BLaER1 treated with 17β-estradiol and CSF1 and Interleukin-3, amounts not matched to agents 10 nM and 100 nM (cell line): ENCODE data around the gene ELMO1.
A peak's percentile ranks its signal among the peaks of the same experiment; 100 is the strongest.

Source experiments
- H3K27ac ChIP-seq, 11 experiments: shearing (Covaris generic); formaldehyde crosslinking; 2 replicates each; pipeline ENCODE4 v1.8.1; 2022
- H3K27me3 ChIP-seq, 11 experiments: shearing (Covaris generic); formaldehyde crosslinking; 2 replicates each; pipeline ENCODE4 v1.8.1; 2022
- H3K36me3 ChIP-seq, 11 experiments: shearing (Covaris generic); formaldehyde crosslinking; 2 replicates each; pipeline ENCODE4 v1.8.1; 2022
- H3K4me1 ChIP-seq, 10 experiments: shearing (Covaris generic); formaldehyde crosslinking; 2 replicates each; pipeline ENCODE4 v1.8.1; 2022
- H3K4me2 ChIP-seq, 11 experiments: shearing (Covaris generic); formaldehyde crosslinking; 2 replicates each; pipeline ENCODE4 v1.8.1; 2022
- H3K4me3 ChIP-seq, 10 experiments: shearing (Covaris generic); formaldehyde crosslinking; 2 replicates each; pipeline ENCODE4 v1.8.1; 2022
- H3K9ac ChIP-seq, 11 experiments: shearing (Covaris generic); formaldehyde crosslinking; 2 replicates each; pipeline ENCODE4 v1.8.1; 2022
- H3K9me3 ChIP-seq, 11 experiments: shearing (Covaris generic); formaldehyde crosslinking; replicated peaks in 1 of 11; 2 replicates each; pipeline ENCODE4 v1.8.1; 2022
- H4K20me1 ChIP-seq, 11 experiments: shearing (Covaris generic); formaldehyde crosslinking; 2 replicates each; pipeline ENCODE4 v1.8.1; 2022
- Cebpa-rat ChIP-seq, 11 experiments: shearing (Covaris generic); IDR thresholded peaks; 2 replicates each; pipeline ENCODE4 v1.8.1; 2022

Gene ELMO1

GRCh38 chr7:37007268-37007667 lies 441.4 kb downstream of the ELMO1 start:
- Histone ChIP-seq H3K27me3 (no peaks in the 10 kb centered on the region), H3K4me1 (no peaks in the 10 kb centered on the region), H3K36me3 (peaks cover 23 to 81% (median 47%) of the 10 kb centered on the region in 11 experiments; a peak in 21 of 22 replicates), H4K20me1 (peaks cover 0 to 5% (median 0%) of the 10 kb centered on the region in 11 experiments; a peak in 2 of 22 replicates), H3K9ac (no peak overlapping the region), H3K9me3 (peaks cover 0 to under 1% (median 0%) of the 10 kb centered on the region in 11 experiments; a peak in 2 of 22 replicates), H3K4me3 (no peak overlapping the region), H3K4me2 (no peak overlapping the region), H3K27ac (no peak overlapping the region)
- TF ChIP-seq Cebpa-rat (IDR thresholded peaks at IDR 0.05) = no peak

- Histone ChIP-seq H3K9me3 (peaks cover 0 to 5% (median 0%) of the 10 kb centered on the region in 11 experiments; a peak in 3 of 22 replicates), H3K4me3 (no peak overlapping the region), H4K20me1 (peaks cover 0 to 5% (median 0%) of the 10 kb centered on the region in 11 experiments; a peak in 2 of 22 replicates), H3K36me3 (peaks cover 23 to 81% (median 46%) of the 10 kb centered on the region in 11 experiments; a peak in 21 of 22 replicates), H3K27ac (no peak overlapping the region), H3K9ac (no peak overlapping the region), H3K4me1 (no peaks in the 10 kb centered on the region), H3K4me2 (no peak overlapping the region), H3K27me3 (no peaks in the 10 kb centered on the region)
- TF ChIP-seq Cebpa-rat (IDR thresholded peaks at IDR 0.05) = no peak
These were observed 441.9 kb downstream of the ELMO1 start for GRCh38 chr7:37006764-37007163.

GRCh38 chr7:37000511-37000910 lies 448.2 kb downstream of the ELMO1 start:
- peaks cover 0 to 6% (median 0%) of the 10 kb centered on the region in 11 experiments; a peak in 3 of 22 replicates for H3K9me3 ChIP-seq
- TF ChIP-seq Cebpa-rat (IDR thresholded peaks at IDR 0.05) = no peak
- peaks cover 9 to 51% (median 19%) of the 10 kb centered on the region in 11 experiments; a peak in 13 of 22 replicates for H3K36me3 ChIP-seq

GRCh38 chr7:36999626-37000485 lies 448.8 kb downstream of the ELMO1 start:
- Histone ChIP-seq H3K4me2 (no peak overlapping the region), H3K27me3 (no peaks in the 10 kb centered on the region), H3K9ac (no peak overlapping the region), H3K9me3 (peaks cover 0 to 6% (median 0%) of the 10 kb centered on the region in 11 experiments; a peak in 3 of 22 replicates), H3K27ac (no peak overlapping the region), H3K36me3 (peaks cover 9 to 45% (median 19%) of the 10 kb centered on the region in 11 experiments; a peak in 13 of 22 replicates), H3K4me1 (no peaks in the 10 kb centered on the region), H3K4me3 (no peak overlapping the region), H4K20me1 (0 out of 22 replicates have a peak, but pooled peaks cover 0 to 4% (median 0%) of the 10 kb centered on the region in 11 experiments)
- no peak for TF ChIP-seq Cebpa-rat (IDR thresholded peaks at IDR 0.05)

More at GRCh38 chr7:37000511-37000910, 448.2 kb downstream of the ELMO1 start:
- no peak overlapping the region for H3K4me2 ChIP-seq
- H4K20me1 ChIP-seq = 0 out of 22 replicates have a peak, but pooled peaks cover 0 to 4% (median 0%) of the 10 kb centered on the region in 11 experiments
- H3K27me3 ChIP-seq = no peaks in the 10 kb centered on the region
- H3K4me1 ChIP-seq = no peaks in the 10 kb centered on the region
- no peak overlapping the region for H3K9ac ChIP-seq
- no peak overlapping the region for H3K27ac ChIP-seq
- no peak overlapping the region for H3K4me3 ChIP-seq

DNA sequence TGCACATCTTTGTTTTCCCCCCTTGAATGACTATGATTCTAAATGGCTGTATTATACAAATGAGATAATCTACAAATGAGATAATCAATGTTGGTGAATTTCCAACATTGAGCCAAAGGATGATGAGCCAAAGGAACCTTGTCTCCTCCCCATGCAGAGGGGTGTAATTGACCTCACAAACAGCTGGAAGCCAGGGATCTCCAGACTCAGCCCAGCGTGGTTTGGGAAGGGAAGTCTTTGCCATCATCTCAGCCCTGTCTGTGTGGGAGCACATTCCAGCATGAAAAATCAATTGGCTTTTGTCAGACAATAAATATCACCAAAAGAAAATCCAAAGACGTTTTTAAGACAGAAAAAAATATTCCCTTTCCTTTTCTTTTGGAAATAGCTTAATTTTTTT lies 452.9 kb downstream of the ELMO1 start:
- Histone ChIP-seq H3K9ac (no peak overlapping the region), H3K4me3 (no peak overlapping the region), H3K9me3 (no peaks in the 10 kb centered on the region), H4K20me1 (peaks cover 0 to 4% (median 0%) of the 10 kb centered on the region in 11 experiments; a peak in 2 of 22 replicates), H3K4me1 (no peaks in the 10 kb centered on the region), H3K27me3 (no peaks in the 10 kb centered on the region), H3K4me2 (no peak overlapping the region), H3K27ac (no peak overlapping the region), H3K36me3 (peaks cover 0 to 26% (median 4%) of the 10 kb centered on the region in 11 experiments; a peak in 7 of 22 replicates)
- no peak for TF ChIP-seq Cebpa-rat (IDR thresholded peaks at IDR 0.05)

- H3K4me3 ChIP-seq = no peak overlapping the region
- no peak for TF ChIP-seq Cebpa-rat (IDR thresholded peaks at IDR 0.05)
- no peak overlapping the region for H3K4me2 ChIP-seq
- H3K27me3 ChIP-seq = no peaks in the 10 kb centered on the region
- no peak overlapping the region for H3K9ac ChIP-seq
- peaks cover 0 to 26% (median 4%) of the 10 kb centered on the region in 11 experiments; a peak in 7 of 22 replicates for H3K36me3 ChIP-seq
- H3K27ac ChIP-seq = no peak overlapping the region
- no peaks in the 10 kb centered on the region for H3K4me1 ChIP-seq
- H4K20me1 ChIP-seq = peaks cover 0 to 4% (median 0%) of the 10 kb centered on the region in 11 experiments; a peak in 2 of 22 replicates
- no peaks in the 10 kb centered on the region for H3K9me3 ChIP-seq
These were observed 454.1 kb downstream of the ELMO1 start for GRCh38 chr7:36994456-36995112.

GRCh38 chr7:36986948-36987724 lies 461.5 kb downstream of the ELMO1 start:
- H3K27me3 ChIP-seq = no peaks in the 10 kb centered on the region
- H3K9ac ChIP-seq = no peak overlapping the region
- no peak overlapping the region for H3K4me3 ChIP-seq
- no peaks in the 10 kb centered on the region for H3K9me3 ChIP-seq
- peaks cover 21 to 43% (median 28%) of the 10 kb centered on the region in 10 experiments for H3K4me1 ChIP-seq
- TF ChIP-seq Cebpa-rat (IDR thresholded peaks at IDR 0.05) = no peak
- H4K20me1 ChIP-seq = peaks cover 0 to 4% (median 0%) of the 10 kb centered on the region in 11 experiments; a peak in 2 of 22 replicates
- peaks cover 0 to 6% (median 0%) of the 10 kb centered on the region in 11 experiments; a peak in 2 of 22 replicates for H3K36me3 ChIP-seq
- no peak overlapping the region for H3K27ac ChIP-seq
- H3K4me2 ChIP-seq = no peak overlapping the region

- H3K4me1 ChIP-seq = peaks cover 21 to 43% (median 28%) of the 10 kb centered on the region in 10 experiments
- H3K4me3 ChIP-seq = no peak overlapping the region
- no peak overlapping the region for H3K9ac ChIP-seq
- TF ChIP-seq Cebpa-rat (IDR thresholded peaks at IDR 0.05) = no peak
- H4K20me1 ChIP-seq = peaks cover 0 to 4% (median 0%) of the 10 kb centered on the region in 11 experiments; a peak in 2 of 22 replicates
- H3K9me3 ChIP-seq = no peaks in the 10 kb centered on the region
- H3K36me3 ChIP-seq = peaks cover 0 to 4% (median 0%) of the 10 kb centered on the region in 11 experiments; a peak in 2 of 22 replicates
- H3K4me2 ChIP-seq = peak overlapping the region in 1 of 11 experiments; percentile 77; a peak in 2 of 22 replicates
- H3K27me3 ChIP-seq = no peaks in the 10 kb centered on the region
- H3K27ac ChIP-seq = no peak overlapping the region
These were observed 462.1 kb downstream of the ELMO1 start for GRCh38 chr7:36986511-36986933.
